GM18519 (cell line): ENCODE results near the gene DNAH14.
"Not testable (repeated sequence)": the region's sequence is repeated elsewhere in the genome, so short reads cannot be mapped to it uniquely, and the experiment has no call there.

Experiments used
- ATAC-seq: cut with Tn5 transposase; IDR thresholded peaks from one replicate; pipeline ENCODE4 v1.9.1; 2021; ENCODE audit warnings: mild to moderate bottlenecking, moderate library complexity; ENCODE audit not compliant: unreplicated experiment, low FRiP score

The DNAH14 gene

GRCh38 chr1:225137976-225138375 is 208.5 kb downstream of the DNAH14 start:
- ATAC-seq: no peak

GRCh38 chr1:225143001-225143400 is 213.5 kb downstream of the DNAH14 start:
- ATAC-seq: no peak

- no peak for ATAC-seq
Measured at GRCh38 chr1:225146478-225146877, 217.0 kb downstream of the DNAH14 start.

GRCh38 chr1:225147791-225148190 is 218.3 kb downstream of the DNAH14 start:
- not testable (repeated sequence) for ATAC-seq

GRCh38 chr1:225152061-225152460 is 222.6 kb downstream of the DNAH14 start:
- no peak for ATAC-seq

GRCh38 chr1:225155555-225155954 is 226.1 kb downstream of the DNAH14 start:
- no peak for ATAC-seq

- ATAC-seq: no peak
Measured at GRCh38 chr1:225156254-225156653, 226.8 kb downstream of the DNAH14 start.

GRCh38 chr1:225158291-225158690 is 228.8 kb downstream of the DNAH14 start:
- ATAC-seq: no peak

GRCh38 chr1:225159793-225160192 is 230.3 kb downstream of the DNAH14 start:
- ATAC-seq: no peak

- ATAC-seq: not testable (repeated sequence)
Measured at GRCh38 chr1:225177409-225177808, 247.9 kb downstream of the DNAH14 start.

GRCh38 chr1:225179686-225180085 is 250.2 kb downstream of the DNAH14 start:
- ATAC-seq: no peak

- no peak for ATAC-seq
Measured at GRCh38 chr1:225182716-225183115, 253.2 kb downstream of the DNAH14 start.

GRCh38 chr1:225191199-225191753 is 261.8 kb downstream of the DNAH14 start:
- ATAC-seq: no peak

GRCh38 chr1:225201447-225201846 is 272.0 kb downstream of the DNAH14 start:
- no peak for ATAC-seq

GRCh38 chr1:225207791-225208190 is 278.3 kb downstream of the DNAH14 start:
- no peak for ATAC-seq

GRCh38 chr1:225209153-225209552 is 279.7 kb downstream of the DNAH14 start:
- ATAC-seq: no peak

- not testable (repeated sequence) for ATAC-seq
Measured at GRCh38 chr1:225210180-225210579, 280.7 kb downstream of the DNAH14 start.

GRCh38 chr1:225211694-225212442 is 282.4 kb downstream of the DNAH14 start:
- not testable (repeated sequence) for ATAC-seq

GRCh38 chr1:225224287-225224686 is 294.8 kb downstream of the DNAH14 start:
- no peak for ATAC-seq

- no peak for ATAC-seq
Measured at GRCh38 chr1:225225681-225226080, 296.2 kb downstream of the DNAH14 start.

- no peak for ATAC-seq
Measured at GRCh38 chr1:225228871-225229303, 299.4 kb downstream of the DNAH14 start.

GRCh38 chr1:225229429-225229828 is 300.0 kb downstream of the DNAH14 start:
- not testable (repeated sequence) for ATAC-seq
